ENCODE results near the gene UFSP2.

The UFSP2 gene, protein sequence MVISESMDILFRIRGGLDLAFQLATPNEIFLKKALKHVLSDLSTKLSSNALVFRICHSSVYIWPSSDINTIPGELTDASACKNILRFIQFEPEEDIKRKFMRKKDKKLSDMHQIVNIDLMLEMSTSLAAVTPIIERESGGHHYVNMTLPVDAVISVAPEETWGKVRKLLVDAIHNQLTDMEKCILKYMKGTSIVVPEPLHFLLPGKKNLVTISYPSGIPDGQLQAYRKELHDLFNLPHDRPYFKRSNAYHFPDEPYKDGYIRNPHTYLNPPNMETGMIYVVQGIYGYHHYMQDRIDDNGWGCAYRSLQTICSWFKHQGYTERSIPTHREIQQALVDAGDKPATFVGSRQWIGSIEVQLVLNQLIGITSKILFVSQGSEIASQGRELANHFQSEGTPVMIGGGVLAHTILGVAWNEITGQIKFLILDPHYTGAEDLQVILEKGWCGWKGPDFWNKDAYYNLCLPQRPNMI

DNA sequence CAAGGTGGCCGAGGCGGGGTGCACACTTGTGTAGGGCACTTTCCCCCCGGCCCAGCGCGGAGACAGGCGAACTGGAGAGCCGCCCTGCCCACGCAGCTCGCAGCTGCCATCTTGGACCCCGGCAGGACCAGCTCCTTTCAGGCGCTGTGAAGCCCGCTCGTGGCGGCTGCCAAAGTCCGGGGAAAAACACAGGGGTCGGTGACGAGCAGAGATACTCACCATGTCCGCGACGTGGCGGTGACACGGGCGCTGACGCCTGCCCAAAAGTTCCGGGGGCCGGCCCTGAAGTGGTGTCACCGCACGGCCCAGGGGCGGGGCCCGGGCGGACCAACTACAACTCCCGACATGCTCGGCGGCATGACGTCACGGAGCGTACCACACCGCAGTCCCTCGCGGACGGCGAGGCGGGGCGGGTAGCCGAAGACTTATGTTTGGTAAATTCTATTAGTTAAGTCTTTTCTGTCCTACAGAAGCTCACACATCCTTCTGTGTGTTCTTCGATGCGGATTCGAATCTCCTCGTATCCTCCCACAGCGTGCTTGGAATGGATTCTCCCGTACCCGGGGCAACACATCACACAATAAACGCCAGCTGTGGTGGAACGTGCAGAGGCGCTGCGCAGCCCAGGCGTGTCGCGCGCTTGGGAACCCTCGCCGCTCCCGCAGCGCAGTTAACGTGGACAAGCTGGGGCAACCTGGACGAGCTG is at the start of gene UFSP2:
Gene UFSP2 (minus strand): TSS at position 318 of the 706 bp plus-strand sequence. CDS start 96 bp downstream, at position 222.
- DNase-seq (ENCODE audit: low read depth, low spot score) = peak; percentile 50
- peak within 1 kb of the TSS; percentile 78 for H3K27ac ChIP-seq

DNA sequence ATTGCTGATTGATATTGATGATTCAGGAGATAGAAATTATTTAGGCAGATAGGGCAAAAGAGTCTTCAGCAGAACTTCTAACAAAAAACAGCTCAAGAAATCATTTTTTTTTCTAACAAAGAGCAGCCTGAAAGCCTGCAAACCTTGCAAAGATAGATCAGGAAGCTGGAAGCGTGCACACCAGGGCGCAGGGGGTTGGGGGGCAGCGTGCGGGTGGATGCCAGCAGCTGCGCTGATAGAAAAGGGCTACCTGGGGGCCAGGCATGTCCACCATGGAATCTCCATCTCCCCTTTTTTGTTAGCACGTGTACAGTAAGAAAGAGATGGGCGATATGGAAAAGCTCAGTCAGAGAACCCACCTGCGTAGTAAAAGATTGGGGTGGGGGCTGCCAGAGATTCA is 47.5 kb upstream of the UFSP2 start:
- DNase-seq (ENCODE audit: low read depth, low spot score) = no peak

DNA sequence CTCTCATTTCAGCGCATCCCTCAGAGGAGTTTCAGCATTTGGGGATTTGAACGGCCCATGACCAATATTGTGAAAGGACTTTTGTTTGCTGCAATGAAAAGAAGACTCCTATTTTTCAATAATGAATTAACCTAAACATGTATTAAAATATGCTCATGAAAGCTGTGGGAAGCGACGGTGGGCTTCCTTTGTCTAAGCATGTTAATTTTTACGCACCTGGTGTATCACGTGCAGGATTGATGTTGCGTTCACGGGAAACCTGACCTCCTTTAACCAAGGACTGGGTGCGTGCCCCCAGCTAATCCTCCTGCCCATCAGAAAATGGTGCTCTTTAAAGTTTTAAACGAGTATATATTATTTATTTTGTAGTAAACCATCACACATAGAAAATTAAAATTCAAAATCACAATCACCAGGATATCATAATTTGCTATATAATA is 46.4 kb upstream of the UFSP2 start:
- DNase-seq (ENCODE audit: low read depth, low spot score) = no peak
- H3K27ac ChIP-seq = no peak overlapping the region

More for the DNA sequence above, 47.5 kb upstream of the UFSP2 start:
- no peak overlapping the region for H3K27ac ChIP-seq

DNA sequence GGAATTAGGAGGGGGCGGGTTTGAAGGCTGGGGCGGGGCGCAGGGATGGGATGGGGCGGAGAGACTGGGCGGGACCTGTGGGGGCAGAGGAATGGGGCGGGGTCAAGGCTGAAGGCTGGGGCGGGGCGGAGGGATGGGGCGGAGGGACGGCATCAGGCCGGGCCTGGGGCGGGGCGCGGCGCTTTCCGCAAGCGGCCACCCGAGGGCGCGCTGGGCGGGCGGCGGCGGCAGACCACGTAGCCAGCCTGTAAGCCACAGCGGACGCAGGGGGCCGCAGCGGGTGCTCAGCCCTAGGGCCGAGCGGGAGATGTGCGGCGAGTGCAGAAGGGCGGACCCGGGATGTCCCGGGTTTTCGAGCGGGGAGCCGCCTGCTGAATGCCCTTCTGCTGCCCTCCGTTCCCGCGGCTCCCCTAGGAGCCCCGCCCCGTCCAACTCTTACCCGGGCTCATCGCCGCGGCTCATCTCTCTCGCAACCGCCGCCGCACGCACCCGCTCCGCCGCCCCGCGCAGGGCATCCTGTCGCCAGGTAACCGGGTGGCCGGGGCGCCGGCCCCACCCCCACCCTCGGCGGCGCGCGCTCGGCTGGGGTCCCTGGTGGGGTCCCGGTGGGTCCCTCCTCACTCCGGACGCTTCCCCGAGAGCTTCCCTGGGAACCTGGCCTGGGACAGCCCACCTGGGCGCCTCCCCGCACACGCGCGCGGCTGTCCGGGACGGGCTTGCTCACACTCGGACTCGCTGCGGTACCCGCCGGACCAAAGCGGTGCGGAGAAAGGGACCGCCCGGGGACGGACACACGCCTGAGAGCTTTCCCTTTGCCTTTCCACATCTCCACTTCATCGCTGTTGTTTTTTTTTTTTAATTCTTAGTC is 45.7 kb upstream of the UFSP2 start, which contains the start of gene CCDC110:
Gene CCDC110 (minus strand): TSS at position 499 of the 868 bp plus-strand sequence. CDS start 50 bp downstream, at position 449.
- H3K27ac ChIP-seq = no peak within 1 kb of the TSS
- DNase-seq (ENCODE audit: low read depth, low spot score) = peak; percentile 75

DNA sequence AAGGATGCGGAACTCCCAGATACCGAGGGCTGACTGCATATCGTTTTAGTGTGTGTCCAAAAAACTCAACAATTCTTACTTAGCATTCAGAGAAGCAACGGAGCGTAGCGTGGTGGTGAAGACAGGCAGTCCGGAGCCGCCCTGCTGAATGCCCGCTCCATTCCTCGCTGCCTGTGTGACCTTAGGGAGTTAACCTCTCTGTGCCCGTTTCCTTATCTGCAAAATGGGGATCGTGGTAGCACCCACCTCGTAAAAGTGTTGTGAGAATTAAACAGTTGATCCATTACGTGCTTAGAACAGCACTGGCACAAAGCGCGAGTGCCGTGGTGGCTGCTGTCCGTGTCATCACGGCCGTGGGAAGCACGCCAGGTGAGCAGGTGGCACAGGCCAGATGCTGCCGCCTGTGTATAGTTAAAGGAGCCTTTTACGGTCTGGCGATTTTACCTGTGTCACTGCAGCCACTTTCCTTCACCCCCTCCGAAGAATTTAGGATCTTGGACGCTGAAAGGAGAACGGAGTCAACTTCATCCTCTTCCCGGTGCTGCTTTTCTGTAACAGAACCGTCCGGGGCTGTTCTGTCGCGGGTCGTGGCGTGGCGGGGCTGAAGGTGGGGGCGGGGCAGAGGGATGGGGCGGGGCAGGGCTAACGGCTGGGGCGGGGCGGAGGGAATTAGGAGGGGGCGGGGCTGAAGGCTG is 44.9 kb upstream of the UFSP2 start:
- DNase-seq (ENCODE audit: low read depth, low spot score) = no peak
- H3K27ac ChIP-seq = no peak overlapping the region

DNA sequence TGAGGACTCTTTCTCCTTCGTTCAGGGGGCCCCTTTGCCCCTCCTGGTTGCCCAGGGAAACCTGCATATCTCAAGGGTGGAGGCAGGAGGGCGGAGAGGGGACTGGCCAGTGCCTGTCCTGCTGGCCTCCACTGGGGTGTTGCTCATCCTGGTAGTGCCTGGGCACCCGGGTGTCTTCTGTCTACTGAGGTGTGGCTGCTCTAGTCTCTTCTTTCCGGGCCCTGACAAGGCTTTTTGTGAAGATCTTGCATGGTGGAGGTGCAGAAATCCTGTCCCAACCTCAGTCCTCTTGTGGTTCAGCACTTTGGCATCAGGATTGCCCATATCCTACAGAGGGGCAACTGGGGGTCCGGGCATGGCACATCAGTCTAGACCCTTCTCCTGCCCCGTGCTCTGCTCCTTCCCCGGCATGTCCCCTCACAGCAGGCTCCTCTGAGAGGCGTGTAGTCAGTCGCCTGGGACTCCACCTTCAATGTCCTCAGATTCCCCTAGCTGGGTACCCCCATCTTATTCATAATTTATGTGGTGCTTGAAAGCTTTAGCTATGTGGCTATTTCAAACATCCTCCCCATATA is 43.9 kb upstream of the UFSP2 start:
- no peak overlapping the region for H3K27ac ChIP-seq

DNA sequence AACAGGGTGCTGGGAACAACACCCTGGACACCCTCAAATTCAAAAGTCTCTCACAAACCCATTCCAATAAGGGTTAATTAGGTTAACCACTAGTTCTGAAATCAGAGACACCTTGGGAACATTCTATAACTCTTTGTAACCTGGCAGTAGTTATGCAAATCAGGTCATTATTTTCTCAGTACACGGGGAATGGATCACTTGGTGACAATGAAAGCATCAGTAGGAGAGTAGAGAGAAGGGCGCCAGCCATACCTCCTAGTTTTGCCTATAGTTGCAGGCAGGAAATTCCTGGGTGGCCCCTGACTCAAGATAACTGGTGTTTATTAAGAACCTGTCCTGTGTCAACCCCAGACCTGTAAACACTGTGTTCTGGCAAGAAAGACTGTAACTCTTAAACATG is 43.2 kb upstream of the UFSP2 start:
- no peak for DNase-seq (ENCODE audit: low read depth, low spot score)
- H3K27ac ChIP-seq = no peak overlapping the region

More for the DNA sequence above, 43.9 kb upstream of the UFSP2 start:
- DNase-seq (ENCODE audit: low read depth, low spot score) = no peak

DNA sequence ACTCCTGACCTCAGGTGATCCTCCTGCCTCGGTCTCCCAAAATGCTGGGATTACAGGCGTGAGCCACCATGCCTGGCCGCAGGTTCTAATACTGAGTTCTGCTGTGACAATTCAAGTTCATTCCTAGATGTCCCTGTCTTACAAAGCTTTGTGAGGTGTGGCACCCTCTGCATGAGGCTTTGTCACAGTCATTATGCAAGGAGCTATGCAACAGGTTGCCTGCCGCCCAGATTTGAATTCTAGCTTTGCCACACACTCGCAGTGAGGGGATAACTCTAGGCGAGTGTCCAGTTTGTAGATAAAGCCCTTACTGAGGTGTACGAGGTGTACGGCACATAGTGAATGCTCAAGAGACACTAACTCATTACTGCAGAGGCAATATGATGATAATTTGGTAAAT is 42.2 kb upstream of the UFSP2 start:
- no peak for DNase-seq (ENCODE audit: low read depth, low spot score)

DNA sequence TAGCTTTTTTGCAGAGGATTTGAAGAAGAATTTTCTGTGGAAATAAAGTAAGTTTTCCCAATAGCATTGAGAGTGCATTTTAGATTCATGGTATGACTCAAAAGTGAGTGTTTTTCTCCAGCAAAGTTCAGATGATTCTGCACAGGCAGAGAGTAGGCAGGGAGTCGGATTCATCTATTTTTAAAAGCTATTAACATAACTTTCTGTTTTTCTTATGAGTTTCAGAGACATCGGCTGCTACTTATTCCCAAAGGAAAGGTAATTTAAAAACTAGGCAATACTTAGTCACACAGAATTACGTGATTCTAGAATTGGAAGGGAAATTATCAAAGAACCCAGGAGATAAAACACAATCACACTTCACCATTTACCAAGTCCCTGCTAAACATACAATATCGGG is 41.3 kb upstream of the UFSP2 start:
- no peak for DNase-seq (ENCODE audit: low read depth, low spot score)
- no peak overlapping the region for H3K27ac ChIP-seq

More for the DNA sequence above, 42.2 kb upstream of the UFSP2 start:
- H3K27ac ChIP-seq = no peak overlapping the region

DNA sequence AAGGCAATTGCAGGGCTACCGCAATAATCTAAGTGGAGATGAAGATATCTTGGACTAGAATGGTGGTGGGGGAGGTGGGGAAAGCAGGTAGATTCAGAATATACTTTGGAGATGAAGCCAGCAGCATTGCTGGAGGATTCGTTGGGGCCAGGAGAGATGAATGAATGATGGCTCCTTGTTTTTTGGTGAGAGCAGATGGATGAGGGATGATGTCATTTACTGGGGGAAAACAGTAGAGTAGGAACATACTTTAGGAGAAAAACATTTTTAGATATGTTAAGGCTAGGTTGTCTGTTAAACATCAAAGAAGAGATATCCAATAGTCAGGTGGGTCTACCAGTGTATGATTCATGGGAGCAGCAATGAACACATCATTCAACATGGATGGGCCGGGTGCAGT is 39.9 kb upstream of the UFSP2 start:
- DNase-seq (ENCODE audit: low read depth, low spot score) = no peak
- H3K27ac ChIP-seq = no peak overlapping the region

DNA sequence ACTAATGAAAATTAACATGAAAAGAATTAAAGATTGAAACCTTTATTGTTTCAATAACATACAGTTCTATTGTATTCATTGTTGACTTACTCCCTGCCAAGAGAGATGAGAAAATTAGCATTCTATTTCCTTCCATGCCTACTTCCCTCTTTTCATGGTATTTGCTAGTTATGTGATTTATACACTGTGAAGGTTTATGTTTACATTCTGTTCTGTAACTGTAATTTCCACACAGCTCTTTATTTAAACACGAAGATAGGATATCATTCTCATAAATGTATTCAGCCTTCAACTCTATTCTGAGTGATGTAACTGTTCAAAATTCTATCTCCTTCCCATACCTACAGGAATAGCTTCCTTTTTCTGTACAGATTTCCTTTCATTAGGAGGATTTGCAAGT is 39.1 kb upstream of the UFSP2 start:
- no peak for DNase-seq (ENCODE audit: low read depth, low spot score)
- H3K27ac ChIP-seq = no peak overlapping the region

DNA sequence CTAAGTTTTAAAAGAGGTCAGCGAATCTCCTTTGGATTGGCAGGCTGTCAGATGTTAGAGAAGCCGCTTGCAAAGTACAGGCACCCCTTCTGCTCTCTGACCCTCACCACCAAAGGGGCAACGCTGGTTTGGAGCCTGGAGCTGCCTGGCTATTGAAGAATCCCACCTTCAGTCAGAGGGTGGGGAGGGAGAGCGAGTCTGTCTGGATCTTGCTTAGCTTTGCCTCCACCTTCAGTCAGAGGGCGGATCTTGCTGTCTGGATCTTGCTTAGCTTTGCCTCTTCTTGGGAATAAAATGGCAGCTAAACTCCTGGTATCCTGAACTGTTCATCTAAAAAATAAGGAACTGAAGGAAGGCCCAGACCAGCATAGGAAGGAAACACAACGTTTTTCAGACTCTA is 38.4 kb upstream of the UFSP2 start:
- H3K27ac ChIP-seq = no peak overlapping the region
- no peak for DNase-seq (ENCODE audit: low read depth, low spot score)

DNA sequence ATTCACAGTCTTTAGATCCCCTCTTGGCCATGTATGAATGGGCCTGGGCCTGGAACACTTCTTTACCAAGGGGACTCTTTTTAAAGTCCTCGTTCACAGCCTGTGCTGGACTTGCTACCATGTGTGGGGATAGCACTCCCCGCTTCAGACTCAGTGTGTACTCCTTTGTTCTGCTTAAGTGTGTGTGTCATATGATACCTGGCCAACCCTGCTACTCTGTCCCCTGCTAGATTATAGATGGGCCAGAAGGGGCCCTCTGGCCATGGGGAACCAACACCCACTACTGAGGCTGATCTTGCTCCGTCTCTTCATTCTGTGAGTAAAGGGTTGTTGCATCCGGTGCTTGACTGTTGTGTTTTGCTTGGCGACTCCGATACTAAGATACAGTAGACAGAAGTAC is 37.8 kb upstream of the UFSP2 start:
- H3K27ac ChIP-seq = no peak overlapping the region
- DNase-seq (ENCODE audit: low read depth, low spot score) = no peak

DNA sequence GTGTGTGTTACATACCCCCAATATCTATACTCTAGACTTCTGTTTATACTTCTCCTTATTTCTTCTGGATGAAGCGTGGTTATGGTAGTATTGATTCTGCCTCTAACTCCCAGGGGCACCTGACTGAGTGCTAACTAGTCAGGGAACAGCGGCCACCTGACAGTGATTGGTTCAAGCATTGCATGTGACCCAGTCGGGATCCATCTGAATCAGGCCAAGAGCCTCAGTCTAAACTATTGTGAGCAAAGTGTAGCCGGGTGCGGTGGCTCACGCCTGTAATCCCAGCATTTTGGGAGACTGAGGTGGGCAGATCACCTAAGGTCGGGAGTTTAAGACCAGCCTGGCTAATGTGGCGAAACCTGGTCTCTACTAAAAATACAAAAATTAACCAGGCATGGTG is 35.8 kb upstream of the UFSP2 start:
- H3K27ac ChIP-seq = no peak overlapping the region
- DNase-seq (ENCODE audit: low read depth, low spot score) = no peak

DNA sequence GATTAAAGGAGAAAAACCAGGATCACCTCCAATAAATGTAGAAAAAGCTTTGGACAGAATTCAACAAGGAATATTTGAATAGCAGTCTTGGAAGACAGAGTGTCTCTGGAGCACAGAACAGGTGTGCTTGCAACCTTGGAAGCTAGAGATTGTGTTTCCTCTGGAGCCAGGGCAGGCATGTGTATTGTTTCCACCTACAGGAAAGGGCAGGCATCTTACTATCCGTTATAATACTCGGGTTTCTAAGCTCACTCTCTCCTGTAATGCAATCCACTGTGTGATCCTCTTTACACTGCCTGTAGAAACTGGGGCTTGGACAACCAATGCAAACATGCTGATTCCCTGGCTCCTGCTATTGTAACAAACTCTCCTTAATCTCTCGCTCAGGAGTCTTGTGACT is 31.4 kb upstream of the UFSP2 start:
- H3K27ac ChIP-seq = no peak overlapping the region
- no peak for DNase-seq (ENCODE audit: low read depth, low spot score)

DNA sequence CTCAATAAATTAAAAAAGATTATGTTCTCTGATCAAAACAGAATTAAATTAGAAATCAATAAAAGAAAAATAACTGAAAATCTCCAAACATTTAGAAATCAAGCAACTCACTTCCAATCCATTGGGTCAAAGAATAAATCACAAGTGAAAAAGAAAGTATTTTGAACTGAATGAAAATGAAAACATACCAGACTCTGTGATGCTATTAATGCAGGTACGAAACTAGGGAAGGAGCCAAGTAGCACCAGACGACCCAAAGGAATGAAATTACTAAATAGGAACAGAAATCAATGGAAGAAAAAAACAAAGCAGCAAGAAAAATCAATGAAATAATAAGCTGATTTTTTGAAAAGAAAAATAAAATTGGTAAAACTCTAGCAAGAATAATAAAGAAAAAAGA is 30.4 kb upstream of the UFSP2 start:
- no peak overlapping the region for H3K27ac ChIP-seq
- DNase-seq (ENCODE audit: low read depth, low spot score) = no peak

DNA sequence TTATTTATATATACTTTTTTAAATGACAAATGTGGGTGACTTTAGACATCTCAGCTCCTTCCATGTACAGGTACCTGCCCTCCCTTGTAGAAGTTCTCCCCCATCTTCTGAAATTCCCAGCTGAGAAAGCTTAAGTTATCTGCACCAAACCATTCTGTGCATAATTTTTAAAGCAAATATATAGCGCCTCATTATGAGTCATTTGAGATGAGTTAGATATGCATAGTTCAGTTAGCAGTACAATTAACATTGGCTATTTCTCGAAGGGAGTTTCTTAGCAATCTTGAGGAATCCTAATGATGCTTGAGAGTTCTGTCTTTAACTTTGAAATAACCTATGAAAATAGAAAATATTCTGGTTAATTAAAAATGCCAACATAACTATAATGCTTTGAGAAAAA is 19.4 kb upstream of the UFSP2 start:
- no peak for DNase-seq (ENCODE audit: low read depth, low spot score)
- H3K27ac ChIP-seq = no peak overlapping the region

DNA sequence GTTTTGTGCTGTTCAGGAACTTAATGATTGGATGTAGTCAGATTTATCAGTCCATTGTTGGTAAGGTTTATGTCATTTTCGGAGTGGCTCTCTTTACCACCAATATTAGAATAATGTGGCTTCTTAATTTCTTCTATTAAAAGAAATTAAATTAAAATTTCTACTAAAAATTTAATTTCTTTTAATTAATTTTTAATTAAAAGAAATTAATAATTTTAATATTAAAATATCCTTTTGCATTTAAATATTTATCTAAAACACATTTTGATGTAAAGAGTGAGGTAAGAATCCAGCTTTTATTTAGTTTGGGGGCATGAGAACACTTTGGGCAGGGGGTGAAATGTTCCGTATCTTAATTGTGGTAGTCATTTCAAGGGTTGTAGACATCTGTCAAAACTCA is 15.7 kb upstream of the UFSP2 start:
- no peak for DNase-seq (ENCODE audit: low read depth, low spot score)
- H3K27ac ChIP-seq = no peak overlapping the region

DNA sequence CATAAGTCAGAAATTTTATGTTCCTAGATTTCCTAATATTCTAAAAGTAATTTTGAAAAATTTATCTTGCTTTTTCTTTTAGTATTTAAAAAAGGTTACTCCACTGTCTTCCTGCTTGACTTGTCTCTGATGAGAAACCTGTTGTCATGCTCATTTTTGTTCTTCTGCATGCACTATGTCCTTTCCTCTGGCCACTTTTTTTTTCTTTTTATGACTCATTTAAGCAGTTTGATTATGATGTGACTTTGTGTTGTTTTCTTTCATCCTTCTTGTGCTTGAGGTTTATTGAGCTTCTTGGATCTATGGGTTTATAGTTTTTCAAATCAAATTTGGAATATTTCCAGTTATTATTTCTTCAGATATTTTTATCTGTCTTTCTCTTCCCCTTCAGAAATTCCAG is 12.0 kb upstream of the UFSP2 start:
- DNase-seq (ENCODE audit: low read depth, low spot score) = no peak
- no peak overlapping the region for H3K27ac ChIP-seq

DNA sequence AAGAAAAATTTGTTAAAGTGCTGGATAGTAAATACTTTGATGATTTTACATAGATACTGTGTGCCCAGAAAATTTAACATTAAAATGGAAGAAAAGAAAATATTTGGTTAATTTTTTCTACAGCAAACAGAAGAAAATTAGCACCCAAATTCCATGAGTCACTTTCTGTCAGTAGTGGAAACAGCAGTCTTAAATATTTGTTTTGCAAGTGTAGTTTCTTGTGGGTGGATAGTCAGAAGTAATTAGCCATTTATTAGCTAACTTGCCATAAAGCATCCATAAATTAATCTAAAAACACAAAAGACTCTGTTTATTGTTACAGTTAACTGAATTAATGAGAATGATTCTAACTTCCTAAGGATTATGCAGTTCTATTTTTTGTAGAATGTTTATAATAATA is 9.7 kb upstream of the UFSP2 start:
- no peak overlapping the region for H3K27ac ChIP-seq
- DNase-seq (ENCODE audit: low read depth, low spot score) = no peak
